Medulla oblongata (tissue), 1 donor: ENCODE results near the gene CRTC1.
A peak's percentile ranks its signal among the peaks of the same experiment; 100 is the strongest.
"Not testable (repeated sequence)": the region's sequence is repeated elsewhere in the genome, so short reads cannot be mapped to it uniquely, and the experiment has no call there.

Experiments
- DNase-seq: peaks from one replicate; pipeline ENCODE4 v3.0.0-alpha.2; 2015; ENCODE audit errors: extremely low spot score

CRTC1 gene

DNA sequence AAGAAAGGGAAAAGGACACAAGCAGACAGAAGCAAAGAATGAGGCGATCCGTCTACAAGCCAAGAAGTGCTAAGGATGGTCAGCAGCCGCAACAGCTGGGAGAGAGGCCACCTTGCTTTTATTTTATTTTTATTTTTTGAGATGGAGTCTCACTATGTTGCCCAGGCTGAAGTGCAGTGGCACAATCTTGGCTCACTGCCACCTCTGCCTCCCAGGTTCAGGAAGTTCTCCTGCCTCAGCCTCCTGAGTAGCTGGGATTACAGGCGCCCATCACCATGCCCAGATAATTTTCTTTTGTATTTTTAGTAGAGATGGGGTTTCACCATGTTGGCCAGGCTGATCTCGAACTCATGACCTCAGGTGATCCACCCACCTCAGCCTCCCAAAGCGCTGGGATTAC is 44.1 kb downstream of the CRTC1 start:
- DNase-seq: not testable (repeated sequence)

- DNase-seq: no peak
These were observed 46.6 kb downstream of the CRTC1 start for GRCh38 chr19:18729933-18730530.

DNA sequence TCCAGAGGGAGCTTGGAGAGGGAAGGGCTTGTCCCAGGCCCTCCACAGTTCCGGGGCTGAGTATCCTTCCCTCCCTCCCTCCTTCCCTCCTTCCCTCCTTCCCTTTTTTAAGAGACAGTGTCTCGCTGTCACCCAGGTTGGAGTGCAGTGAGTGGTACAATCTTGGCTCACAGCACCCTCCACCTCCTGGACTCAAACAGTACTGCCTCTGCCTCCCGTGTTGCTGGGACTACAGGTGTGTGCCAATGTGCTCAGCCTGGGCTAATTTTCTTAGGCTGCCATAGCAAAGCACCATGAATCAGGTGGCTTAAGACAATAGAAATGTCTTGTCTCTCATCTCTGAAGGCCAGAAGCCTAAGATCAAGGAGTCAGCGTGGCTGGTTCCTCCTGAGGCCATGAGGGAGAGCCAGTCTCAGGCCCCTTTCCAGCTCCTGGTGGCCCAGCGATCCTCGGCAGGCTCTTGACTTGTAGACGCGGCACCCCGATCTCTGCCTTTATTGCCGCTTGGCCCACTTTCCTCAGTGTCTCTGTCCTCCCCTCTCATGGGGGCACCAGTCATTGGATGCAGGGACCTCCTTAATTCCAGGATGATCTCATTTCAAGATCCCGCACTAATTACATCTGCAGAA is 47.5 kb downstream of the CRTC1 start:
- no peak for DNase-seq

- no peak for DNase-seq
These were observed 48.1 kb downstream of the CRTC1 start for GRCh38 chr19:18731562-18732008.

- DNase-seq: no peak
These were observed 49.7 kb downstream of the CRTC1 start for GRCh38 chr19:18733196-18733647.

DNA sequence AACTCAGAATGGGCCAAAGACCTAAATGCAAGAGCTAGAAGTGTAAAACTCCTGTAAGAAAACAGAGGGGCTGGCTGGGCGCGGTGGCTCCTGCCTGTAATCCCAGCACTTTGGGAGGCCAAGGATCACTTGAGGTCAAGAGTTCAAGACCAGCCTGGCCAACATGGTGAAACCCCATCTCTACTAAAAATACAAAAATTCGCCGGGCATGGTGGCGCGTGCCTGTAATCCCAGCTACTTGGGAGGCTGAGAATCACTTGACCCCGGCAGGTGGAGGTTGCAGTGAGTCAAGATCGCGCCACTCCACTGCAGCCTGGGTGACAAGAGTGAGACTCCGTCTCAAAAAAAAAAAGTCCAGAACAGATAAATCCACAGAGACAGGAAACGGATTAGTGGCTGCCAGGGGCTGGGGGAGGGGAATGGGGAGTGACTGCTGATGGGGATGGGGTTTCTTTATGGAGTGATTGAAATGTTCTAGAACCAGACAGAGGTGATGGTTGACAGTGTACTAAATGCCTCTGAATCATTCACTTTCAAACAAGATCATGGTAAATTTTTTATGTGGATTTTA is 50.4 kb downstream of the CRTC1 start:
- not testable (repeated sequence) for DNase-seq

DNA sequence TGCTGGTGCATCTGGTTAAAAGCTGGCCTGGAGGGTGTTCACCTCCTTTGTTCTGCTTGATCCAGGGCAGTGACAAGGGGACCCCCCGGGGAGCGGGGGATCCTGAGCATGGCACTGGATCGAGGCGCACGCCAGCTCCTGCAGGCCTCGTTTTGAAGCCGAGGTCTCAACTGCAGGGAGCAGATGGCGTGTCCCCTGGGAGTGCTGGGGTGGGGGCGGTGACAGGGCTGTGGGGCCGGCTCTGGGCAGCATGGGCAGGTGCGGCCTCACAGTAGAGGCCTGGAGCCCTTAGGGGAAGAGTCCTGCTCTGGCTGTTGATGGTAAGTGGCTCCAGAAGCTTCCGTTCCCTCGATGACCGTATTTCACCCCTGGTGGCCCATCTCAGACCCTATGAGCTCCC is 51.8 kb downstream of the CRTC1 start:
- DNase-seq: no peak

DNA sequence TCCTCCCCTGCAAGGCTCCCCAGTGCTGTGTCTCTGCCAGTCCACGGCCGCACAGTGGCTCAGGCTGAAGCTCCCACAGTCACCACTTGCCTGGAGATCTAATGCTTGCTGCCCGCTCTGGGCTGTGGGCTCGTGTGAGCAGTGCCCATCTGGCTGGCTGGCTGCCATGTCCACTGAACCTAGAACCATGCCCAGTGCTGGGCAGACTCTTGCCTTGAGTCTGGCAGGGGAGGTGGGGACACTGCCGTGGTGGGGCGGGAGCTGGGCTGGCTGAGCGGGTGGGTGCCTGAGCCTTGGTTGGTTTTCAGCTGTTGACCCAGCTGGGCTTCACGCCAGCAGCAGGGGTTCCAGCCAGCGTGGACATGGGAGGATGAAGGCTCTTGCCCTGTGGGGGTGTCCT is 52.3 kb downstream of the CRTC1 start:
- peak; percentile 49 for DNase-seq

DNA sequence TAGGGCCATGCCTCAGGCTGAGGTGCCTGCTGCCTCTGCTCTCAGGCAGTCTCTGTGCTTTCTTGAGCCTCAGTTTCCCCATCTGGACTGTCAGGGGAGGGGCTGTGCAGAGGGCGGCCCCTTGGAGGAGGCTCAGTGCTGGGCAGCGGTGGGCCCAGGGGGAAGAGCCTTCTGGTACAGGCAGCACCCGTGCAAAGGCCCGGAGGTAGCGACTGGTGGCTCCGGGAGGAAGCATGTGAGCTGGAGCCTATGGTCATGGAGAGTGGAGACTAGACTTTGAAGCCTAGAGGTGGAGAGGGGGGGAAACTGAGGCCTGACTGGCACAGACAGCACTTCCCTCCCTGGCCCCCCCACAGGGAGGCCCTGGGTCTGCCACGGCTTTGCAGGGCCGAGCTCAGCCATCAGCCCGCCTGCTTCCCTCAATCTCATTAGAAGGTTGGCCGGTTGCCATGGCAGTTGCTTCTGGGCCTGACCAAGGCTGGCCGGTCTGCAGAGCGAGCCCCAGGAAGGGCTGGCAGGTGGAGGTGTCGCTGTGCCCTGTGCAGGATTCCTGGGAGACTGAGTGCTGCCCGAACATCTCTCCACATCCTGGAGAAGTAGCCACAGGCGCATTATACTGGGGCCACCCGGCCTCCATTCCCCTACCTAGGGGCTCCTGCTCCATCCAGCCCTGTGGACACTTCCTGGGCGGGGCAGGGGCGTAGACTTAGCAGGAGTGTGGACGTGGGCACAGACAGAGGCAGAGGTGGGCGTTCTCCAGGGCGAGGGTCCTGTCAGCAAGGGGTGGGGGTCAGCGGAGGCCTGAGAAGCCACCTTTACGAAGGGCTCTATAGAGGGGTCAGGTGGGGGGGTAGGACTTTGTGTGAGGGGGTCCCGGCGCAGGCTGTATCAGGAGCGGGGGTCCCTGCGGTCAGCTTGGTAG is 53.2 kb downstream of the CRTC1 start:
- DNase-seq: peak; percentile 24

GRCh38 chr19:18737337-18737953 is 54.0 kb downstream of the CRTC1 start:
- no peak for DNase-seq

- no peak for DNase-seq
These were observed 54.5 kb downstream of the CRTC1 start for GRCh38 chr19:18737954-18738351.

GRCh38 chr19:18738961-18739690 is 55.6 kb downstream of the CRTC1 start:
- DNase-seq: no peak

- DNase-seq: peak; percentile 24
These were observed 57.9 kb downstream of the CRTC1 start for GRCh38 chr19:18741124-18742121.

DNA sequence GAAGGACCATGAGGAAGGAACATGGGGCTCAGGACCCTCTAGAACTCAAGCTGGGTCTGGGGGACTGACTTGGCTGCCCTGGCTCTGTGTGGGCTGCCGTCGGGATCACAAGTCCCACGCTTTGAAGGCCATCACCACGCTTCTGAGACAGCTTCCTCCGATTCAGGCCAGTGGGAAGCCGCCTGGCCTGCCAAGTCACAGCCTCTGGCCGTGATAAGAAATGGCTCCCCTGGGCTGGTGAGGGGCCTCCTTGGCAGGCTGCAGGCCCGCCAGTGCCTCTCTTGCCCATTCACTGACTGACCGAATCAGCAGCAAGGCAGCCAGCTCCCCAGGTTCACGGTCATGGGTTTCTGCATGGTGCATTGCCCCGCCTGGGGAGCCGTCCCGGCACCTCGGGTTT is 58.8 kb downstream of the CRTC1 start:
- DNase-seq: no peak

- DNase-seq: no peak
These were observed 59.6 kb downstream of the CRTC1 start for GRCh38 chr19:18742838-18743783.

GRCh38 chr19:18743784-18744418 is 60.4 kb downstream of the CRTC1 start:
- no peak for DNase-seq

GRCh38 chr19:18745012-18745735 is 61.7 kb downstream of the CRTC1 start:
- DNase-seq: no peak
